HG03139 (cell line): ENCODE data around the gene HOXC10.

Experiments used
- ATAC-seq: cut with Tn5 transposase; IDR thresholded peaks from one replicate; pipeline ENCODE4 v1.9.1; 2021; ENCODE audit not compliant: unreplicated experiment

Gene HOXC10

DNA sequence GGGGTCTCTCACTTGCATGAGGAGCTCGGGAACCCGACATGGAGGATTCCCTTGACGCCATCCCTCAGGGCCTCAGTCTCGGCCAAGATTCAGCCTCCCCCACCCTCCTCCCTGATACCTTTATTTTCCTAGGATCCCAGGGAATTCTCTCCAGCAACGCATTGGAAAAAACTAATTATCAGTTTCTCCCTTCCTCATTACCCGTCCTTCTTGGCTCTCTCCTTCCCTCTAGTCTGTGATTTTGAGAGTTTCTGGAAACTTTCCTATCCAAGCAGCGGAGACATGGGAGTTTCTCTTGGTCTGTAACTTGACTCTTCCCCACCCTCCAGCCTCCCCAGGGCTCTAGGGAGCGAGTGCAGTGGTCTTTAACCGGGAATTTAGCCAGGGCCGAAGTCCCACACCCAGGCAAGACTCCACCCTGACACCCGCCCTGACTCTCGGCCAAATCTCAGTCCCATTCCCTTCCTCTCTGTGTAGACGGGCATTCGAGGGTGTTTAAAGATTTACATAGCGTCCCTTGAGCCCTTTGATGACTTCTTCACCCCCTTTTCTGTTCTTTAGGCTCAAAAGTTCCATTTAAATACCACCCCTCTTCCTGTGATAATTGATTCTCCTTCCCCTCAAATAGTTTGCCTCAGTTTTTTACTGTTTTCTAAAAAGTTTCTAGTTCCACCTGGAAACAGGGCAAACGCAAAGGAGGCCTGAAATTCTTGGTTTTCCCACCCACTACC lies 54.6 kb downstream of the HOXC10 start:
- no peak for ATAC-seq
